ENCODE data around the gene DCP1B. TPM values are rescaled to one million over a fixed set of nuclear protein-coding genes. Genes with fewer than 3 reads are reported as not detected.

Gene DCP1B
- polyA plus RNA-seq, 12 donors = 12.0 to 37.8 (median 13.5) TPM; not detected in 1

- DNase-seq = no peak
Measured at GRCh38 chr12:1920971-1921370, 83.3 kb downstream of the DCP1B start.

GRCh38 chr12:1920436-1920835 is 83.8 kb downstream of the DCP1B start:
- no peak for DNase-seq

- DNase-seq = no peak
Measured at GRCh38 chr12:1919763-1920162, 84.5 kb downstream of the DCP1B start.

GRCh38 chr12:1919284-1919683 is 85.0 kb downstream of the DCP1B start:
- no peak for DNase-seq

GRCh38 chr12:1918884-1919236 is 85.4 kb downstream of the DCP1B start:
- DNase-seq = no peak

GRCh38 chr12:1918081-1918883 is 86.0 kb downstream of the DCP1B start, which contains the start of gene CACNA2D4:
Gene CACNA2D4, minus strand, starts transcription at chr12:1918652. Its CDS starts 179 bp downstream, at chr12:1918473.
- DNase-seq = no peak

- DNase-seq = no peak
Measured at GRCh38 chr12:1917172-1918070, 86.8 kb downstream of the DCP1B start.

GRCh38 chr12:1916371-1917171 is 87.7 kb downstream of the DCP1B start:
- no peak for DNase-seq

- no peak for DNase-seq
Measured at GRCh38 chr12:1915082-1915968, 88.9 kb downstream of the DCP1B start.

- DNase-seq = no peak
Measured at GRCh38 chr12:1914114-1914911, 89.9 kb downstream of the DCP1B start.

- DNase-seq = no peak
Measured at GRCh38 chr12:1913377-1914113, 90.7 kb downstream of the DCP1B start.

- no peak for DNase-seq
Measured at GRCh38 chr12:1912580-1913376, 91.5 kb downstream of the DCP1B start.

- no peak for DNase-seq
Measured at GRCh38 chr12:1911598-1912575, 92.4 kb downstream of the DCP1B start.

GRCh38 chr12:1910468-1910867 is 93.8 kb downstream of the DCP1B start:
- DNase-seq = no peak

GRCh38 chr12:1908758-1909157 is 95.5 kb downstream of the DCP1B start:
- DNase-seq = no peak

GRCh38 chr12:1907652-1908611 is 96.3 kb downstream of the DCP1B start:
- no peak for DNase-seq
